ENCODE data around the gene BRD1.
"Not testable (repeated sequence)": the region's sequence is repeated elsewhere in the genome, so short reads cannot be mapped to it uniquely, and the experiment has no call there.

The BRD1 gene

DNA sequence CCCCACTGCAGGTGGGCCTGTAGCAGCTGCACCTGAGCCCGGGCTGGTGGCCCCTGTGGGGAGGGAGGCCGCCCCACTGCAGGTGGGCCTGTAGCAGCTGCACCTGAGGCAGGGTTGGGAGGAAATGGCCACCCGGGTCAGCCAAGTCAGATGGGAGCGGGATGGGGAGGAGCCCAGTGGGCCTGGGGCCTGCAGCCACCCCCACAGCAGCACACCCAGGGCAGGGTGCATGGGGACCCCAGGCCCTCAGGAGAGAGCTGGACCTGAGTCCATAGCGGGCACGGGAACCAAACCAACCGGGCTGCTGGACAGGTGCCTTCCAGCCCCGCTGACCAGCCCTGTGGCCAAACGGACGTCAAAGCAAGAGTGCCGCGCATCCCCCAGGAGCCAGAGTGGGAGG lies 61.7 kb downstream of the BRD1 start:
- TF ChIP-seq, protein P1, sequence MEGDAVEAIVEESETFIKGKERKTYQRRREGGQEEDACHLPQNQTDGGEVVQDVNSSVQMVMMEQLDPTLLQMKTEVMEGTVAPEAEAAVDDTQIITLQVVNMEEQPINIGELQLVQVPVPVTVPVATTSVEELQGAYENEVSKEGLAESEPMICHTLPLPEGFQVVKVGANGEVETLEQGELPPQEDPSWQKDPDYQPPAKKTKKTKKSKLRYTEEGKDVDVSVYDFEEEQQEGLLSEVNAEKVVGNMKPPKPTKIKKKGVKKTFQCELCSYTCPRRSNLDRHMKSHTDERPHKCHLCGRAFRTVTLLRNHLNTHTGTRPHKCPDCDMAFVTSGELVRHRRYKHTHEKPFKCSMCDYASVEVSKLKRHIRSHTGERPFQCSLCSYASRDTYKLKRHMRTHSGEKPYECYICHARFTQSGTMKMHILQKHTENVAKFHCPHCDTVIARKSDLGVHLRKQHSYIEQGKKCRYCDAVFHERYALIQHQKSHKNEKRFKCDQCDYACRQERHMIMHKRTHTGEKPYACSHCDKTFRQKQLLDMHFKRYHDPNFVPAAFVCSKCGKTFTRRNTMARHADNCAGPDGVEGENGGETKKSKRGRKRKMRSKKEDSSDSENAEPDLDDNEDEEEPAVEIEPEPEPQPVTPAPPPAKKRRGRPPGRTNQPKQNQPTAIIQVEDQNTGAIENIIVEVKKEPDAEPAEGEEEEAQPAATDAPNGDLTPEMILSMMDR (IDR thresholded peaks at IDR 0.05; ENCODE audit: insufficient read depth, low read length, missing control alignments) = no peak
- no peak overlapping the region for H3K4me3 ChIP-seq (ENCODE audit: low read depth, low read length)
- POLR2A ChIA-PET = no interaction called here
- no peak for DNase-seq (ENCODE audit: low read depth, low spot score)
- CTCF ChIA-PET = no interaction called here

DNA sequence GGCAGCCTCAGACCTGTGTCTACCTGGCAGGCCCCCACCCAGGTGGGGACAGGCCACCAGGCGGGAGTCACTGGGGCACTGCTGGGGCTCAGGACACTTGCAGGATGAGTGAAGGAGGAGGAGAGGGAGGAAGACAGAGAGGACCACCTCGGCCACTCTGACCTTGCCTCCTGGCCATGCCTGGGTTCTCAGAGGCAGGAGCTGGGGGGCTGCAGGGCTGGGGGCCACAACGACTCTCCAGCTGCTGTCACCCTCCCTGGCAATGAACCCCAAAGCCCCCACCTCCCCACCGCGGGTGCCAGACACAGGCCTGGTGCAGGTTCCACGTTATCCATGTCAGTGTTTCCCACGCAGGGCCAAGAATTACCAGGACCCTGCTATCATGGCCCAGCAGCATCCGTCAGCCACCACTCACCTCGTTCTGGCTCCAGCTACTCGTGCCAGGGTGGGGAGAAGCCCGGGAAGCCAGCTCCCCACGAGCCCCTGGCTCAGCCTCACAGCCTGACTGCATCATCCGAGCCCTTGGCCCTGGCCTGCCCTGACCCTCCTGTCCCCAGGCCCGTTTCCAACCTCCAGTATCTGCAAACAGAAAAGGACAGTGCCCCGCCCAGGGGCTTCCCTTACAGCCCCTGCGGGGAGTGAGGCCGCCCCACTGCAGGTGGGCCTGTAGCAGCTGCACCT lies 62.4 kb downstream of the BRD1 start:
- TF ChIP-seq, protein P1 (IDR thresholded peaks at IDR 0.05; ENCODE audit: insufficient read depth, low read length, missing control alignments) = no peak
- DNase-seq (ENCODE audit: low read depth, low spot score) = no peak
- H3K4me3 ChIP-seq (ENCODE audit: low read depth, low read length) = no peak overlapping the region
- ChIA-PET POLR2A (no interaction called here), CTCF (no interaction called here)

- TF ChIP-seq, protein P1 (IDR thresholded peaks at IDR 0.05; ENCODE audit: insufficient read depth, low read length, missing control alignments) = no peak
- no peak overlapping the region for H3K4me3 ChIP-seq (ENCODE audit: low read depth, low read length)
- ChIA-PET CTCF (interaction anchor here (1.1 to 1.3 kb wide), 2 partner anchors 8 to 266 kb away, joined by 3 to 4 read pairs; no protein-coding TSS in a partner anchor), POLR2A (no interaction called here)
- no peak for DNase-seq (ENCODE audit: low read depth, low spot score)
These were observed 63.5 kb downstream of the BRD1 start for GRCh38 chr22:49764127-49764581.

DNA sequence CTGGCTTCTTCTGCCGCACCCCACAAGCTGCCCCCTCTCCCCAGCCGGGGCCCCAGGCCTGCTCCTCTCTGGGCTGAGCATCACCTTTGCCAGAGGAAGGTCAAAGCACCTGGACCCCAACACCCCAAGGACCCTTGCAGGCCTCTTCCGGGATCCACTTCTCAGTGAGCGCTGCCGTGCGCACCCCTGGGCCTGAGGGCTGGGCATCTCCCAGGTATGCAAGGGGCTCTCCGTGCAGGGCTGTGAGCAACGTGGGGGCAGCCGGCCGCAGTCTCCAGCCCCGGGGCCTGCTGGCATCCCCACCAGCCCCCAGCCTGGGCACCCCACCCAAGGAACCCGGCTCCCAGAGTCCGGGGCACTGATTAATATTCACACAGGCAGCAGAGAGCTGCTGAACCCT lies 64.0 kb downstream of the BRD1 start:
- TF ChIP-seq, protein P1 (IDR thresholded peaks at IDR 0.05; ENCODE audit: insufficient read depth, low read length, missing control alignments) = no peak
- POLR2A ChIA-PET = no interaction called here
- no peak for DNase-seq (ENCODE audit: low read depth, low spot score)
- CTCF ChIA-PET = interaction anchor here (1.1 to 1.3 kb wide), 2 partner anchors 9 to 267 kb away, joined by 3 to 4 read pairs; no protein-coding TSS in a partner anchor
- no peak overlapping the region for H3K4me3 ChIP-seq (ENCODE audit: low read depth, low read length)

GRCh38 chr22:49763138-49763537 lies 64.5 kb downstream of the BRD1 start:
- TF ChIP-seq, protein P1 (IDR thresholded peaks at IDR 0.05; ENCODE audit: insufficient read depth, low read length, missing control alignments) = no peak
- no peak for DNase-seq (ENCODE audit: low read depth, low spot score)
- CTCF ChIA-PET = interaction anchor here (1.1 to 1.3 kb wide), 2 partner anchors 9 to 267 kb away, joined by 3 to 4 read pairs; no protein-coding TSS in a partner anchor
- POLR2A ChIA-PET = no interaction called here
- H3K4me3 ChIP-seq (ENCODE audit: low read depth, low read length) = no peak overlapping the region

- CTCF ChIA-PET; POLR2A ChIA-PET; DNase-seq (ENCODE audit: low read depth, low spot score): not testable (repeated sequence)
These were observed 65.1 kb downstream of the BRD1 start for GRCh38 chr22:49762571-49762970.

DNA sequence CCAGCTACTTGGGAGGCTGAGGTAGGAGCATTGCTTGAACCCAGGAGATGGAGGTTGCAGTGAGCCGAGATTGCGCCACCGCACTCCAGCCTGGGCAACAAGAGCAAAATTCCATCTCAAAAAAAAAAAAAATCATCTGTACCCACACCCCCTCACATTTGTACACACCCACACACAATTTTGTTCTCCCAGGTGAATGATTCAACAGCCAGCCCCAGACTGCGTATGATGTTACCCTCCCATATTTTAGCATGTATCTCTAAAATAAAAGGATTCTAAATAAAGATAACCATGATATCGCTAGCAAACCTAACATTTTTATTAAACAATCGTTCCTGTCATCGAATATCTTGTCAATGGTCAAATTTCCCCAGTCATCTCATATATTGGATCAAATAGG lies 65.8 kb downstream of the BRD1 start:
- ChIA-PET CTCF (interaction anchor here (1.2 kb wide), 1 partner anchor 15 kb away, joined by 3 read pairs; no protein-coding TSS in a partner anchor), POLR2A (no interaction called here)
- TF ChIP-seq, protein P1 (IDR thresholded peaks at IDR 0.05; ENCODE audit: insufficient read depth, low read length, missing control alignments) = no peak
- no peak overlapping the region for H3K4me3 ChIP-seq (ENCODE audit: low read depth, low read length)
- no peak for DNase-seq (ENCODE audit: low read depth, low spot score)

More at GRCh38 chr22:49762571-49762970, 65.1 kb downstream of the BRD1 start:
- not testable (repeated sequence) for H3K4me3 ChIP-seq (ENCODE audit: low read depth, low read length)
